Fibroblast of the conjunctiva (primary cell): ENCODE measurements around the gene LIAS.
"Not testable (repeated sequence)": the region's sequence is repeated elsewhere in the genome, so short reads cannot be mapped to it uniquely, and the experiment has no call there.

ENCODE experiments used
- DNase-seq: peaks from one replicate; pipeline ENCODE4 v3.0.0-alpha.2; 2010; ENCODE audit warnings: low read depth

Gene LIAS

GRCh38 chr4:39497909-39498726, 39.3 kb downstream of the LIAS start:
- DNase-seq: no peak

- DNase-seq: no peak
Measured at GRCh38 chr4:39498727-39499020, 39.8 kb downstream of the LIAS start.

- DNase-seq: peak; percentile 41
Measured at GRCh38 chr4:39502019-39502663, 43.3 kb downstream of the LIAS start.

GRCh38 chr4:39502664-39503035, 43.8 kb downstream of the LIAS start:
- not testable (repeated sequence) for DNase-seq

- DNase-seq: no peak
Measured at GRCh38 chr4:39504538-39504937, 45.7 kb downstream of the LIAS start.

GRCh38 chr4:39505581-39505980, 46.7 kb downstream of the LIAS start:
- DNase-seq: no peak

- no peak for DNase-seq
Measured at GRCh38 chr4:39510348-39510929, 51.6 kb downstream of the LIAS start.

GRCh38 chr4:39514266-39514665, 55.4 kb downstream of the LIAS start:
- not testable (repeated sequence) for DNase-seq

GRCh38 chr4:39514888-39515401, 56.1 kb downstream of the LIAS start:
- no peak for DNase-seq

GRCh38 chr4:39515669-39516401, 57.0 kb downstream of the LIAS start:
- not testable (repeated sequence) for DNase-seq

- no peak for DNase-seq
Measured at GRCh38 chr4:39516407-39516966, 57.6 kb downstream of the LIAS start.

GRCh38 chr4:39518484-39518883, 59.6 kb downstream of the LIAS start:
- DNase-seq: no peak

GRCh38 chr4:39521253-39521919, 62.5 kb downstream of the LIAS start:
- no peak for DNase-seq

GRCh38 chr4:39522068-39522467, 63.2 kb downstream of the LIAS start:
- DNase-seq: no peak

- DNase-seq: no peak
Measured at GRCh38 chr4:39524161-39524957, 65.5 kb downstream of the LIAS start.

GRCh38 chr4:39525822-39526690, 67.2 kb downstream of the LIAS start:
- no peak for DNase-seq

- DNase-seq: no peak
Measured at GRCh38 chr4:39526765-39527295, 68.0 kb downstream of the LIAS start.

GRCh38 chr4:39527296-39528060, 68.6 kb downstream of the LIAS start, which contains the start of gene UGDH:
TSS of gene UGDH (minus strand) at chr4:39527439. CDS start at chr4:39521512, 5,927 bp downstream.
- peak; percentile 99 for DNase-seq

GRCh38 chr4:39528061-39528465, 69.2 kb downstream of the LIAS start:
- no peak for DNase-seq
